Endothelial cell of hepatic sinusoid (primary cell): ENCODE results near the gene TAPBPL.
"Not testable (repeated sequence)": the region's sequence is repeated elsewhere in the genome, so short reads cannot be mapped to it uniquely, and the experiment has no call there.

Experiments used
- in situ Hi-C: cut with HindIII; loops from 2 replicates; pipeline ENCODE4 v1.10.0; 2017; ENCODE audit warnings: low sequenced_read_pairs

Gene TAPBPL

GRCh38 chr12:6488240-6488639, 36.4 kb downstream of the TAPBPL start:
- in situ Hi-C loops = no loop called here

GRCh38 chr12:6489449-6489848, 37.6 kb downstream of the TAPBPL start:
- in situ Hi-C loops = no loop called here

GRCh38 chr12:6490673-6491072, 38.8 kb downstream of the TAPBPL start:
- in situ Hi-C loops = not testable (repeated sequence)

- in situ Hi-C loops = no loop called here
Observed at GRCh38 chr12:6492838-6493496, 41.1 kb downstream of the TAPBPL start, which contains the start of gene MRPL51. Gene MRPL51, minus strand, starts transcription at chr12:6493262. Its CDS starts 126 bp downstream, at chr12:6493136.

- in situ Hi-C loops = no loop called here
Observed at GRCh38 chr12:6493497-6494257, 41.8 kb downstream of the TAPBPL start, which contains the start of gene NCAPD2. Gene NCAPD2, plus strand, starts transcription at chr12:6494102. Its CDS starts 997 bp downstream, at chr12:6495099.

GRCh38 chr12:6494258-6494743, 42.5 kb downstream of the TAPBPL start:
- in situ Hi-C loops = no loop called here

GRCh38 chr12:6494968-6495367, 43.1 kb downstream of the TAPBPL start:
- in situ Hi-C loops = loop anchor here (5.0 kb wide), 1 partner anchor 37 kb away; the partner anchor contains the start of gene GAPDH

GRCh38 chr12:6497291-6497690, 45.4 kb downstream of the TAPBPL start:
- in situ Hi-C loops = loop anchor here (5.0 kb wide), 1 partner anchor 35 kb away; the partner anchor contains the start of gene GAPDH

GRCh38 chr12:6500466-6500865, 48.6 kb downstream of the TAPBPL start:
- in situ Hi-C loops = no loop called here

GRCh38 chr12:6507102-6507998, 55.5 kb downstream of the TAPBPL start:
- in situ Hi-C loops = no loop called here

GRCh38 chr12:6508087-6508486, 56.2 kb downstream of the TAPBPL start:
- in situ Hi-C loops = no loop called here
